Activated T-helper 2 cell treated with anti-CD3 and anti-CD28 coated beads, Interferon-gamma antibody, Interleukin-2, Interleukin-4, amounts not matched to agents 10 μg/mL and 5 μg/mL and 100 μg/mL, durations not matched to agents 14 hours and 24 hours and 36 hours (primary cell): Measurements from ENCODE around the gene SBK1. TPM values are rescaled to one million over a fixed set of nuclear protein-coding genes. Genes with fewer than 3 reads are reported as not detected.
A peak's percentile ranks its signal among the peaks of the same experiment; 100 is the strongest.

Experiments
- DNase-seq: peaks from one replicate; pipeline ENCODE4 v3.0.0; 2021; ENCODE audit warnings: low spot score
- H3K27ac Mint-ChIP-seq: one replicate; pipeline ENCODE4 v1.8.0; 2021; ENCODE audit warnings: mixed read lengths
- H3K27me3 Mint-ChIP-seq: one replicate; pipeline ENCODE4 v1.8.0; 2021; ENCODE audit warnings: low read depth, mixed read lengths
- H3K36me3 Mint-ChIP-seq: one replicate; pipeline ENCODE4 v1.8.0; 2021; ENCODE audit warnings: low read depth, mixed read lengths
- H3K4me1 Mint-ChIP-seq: one replicate; pipeline ENCODE4 v1.8.0; 2021; ENCODE audit warnings: low read depth, mixed read lengths
- H3K4me3 Mint-ChIP-seq: one replicate; pipeline ENCODE4 v1.8.0; 2021; ENCODE audit warnings: low read depth, mild to moderate bottlenecking, moderate library complexity, mixed read lengths
- H3K9me3 Mint-ChIP-seq: one replicate; pipeline ENCODE4 v1.8.0; 2021; ENCODE audit warnings: mixed read lengths
- intact Hi-C: fragments of 100-400 bp; cut with micrococcal nuclease; formaldehyde crosslinking; loops from one replicate; pipeline ENCODE4 v1.15.1; 2023
- total RNA-seq: library from RNA; stranded (reverse); gene quantifications from 2 replicates; pipeline ENCODE4 v1.2.3, GENCODE V29; 2022

The SBK1 gene
- total RNA-seq, 1 donor from 2014 or later, result 1.3 TPM

DNA sequence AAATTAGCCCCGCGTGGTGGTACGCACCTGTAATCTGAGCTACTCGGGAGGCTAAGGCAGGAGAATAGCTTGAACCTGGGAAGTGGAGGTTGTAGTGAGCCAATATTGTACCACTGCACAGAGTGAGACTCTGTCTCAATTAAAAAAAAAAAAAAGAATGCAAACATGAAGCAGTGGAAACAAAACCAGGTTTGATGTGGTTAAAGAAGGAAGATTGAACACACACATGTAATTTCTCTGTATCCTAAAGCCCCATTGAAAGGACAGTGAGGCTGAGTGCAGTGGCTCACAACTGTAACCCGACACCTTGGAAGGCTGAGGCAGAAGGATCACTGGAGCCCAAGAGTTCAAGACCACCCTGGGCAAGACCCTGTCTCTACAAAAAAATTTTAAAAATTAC lies 26.5 kb upstream of the SBK1 start:
- H3K9me3 Mint-ChIP-seq, result no peaks in the 10 kb centered on the region
- intact Hi-C loops, result no loop called here
- peaks cover 16% of the 10 kb centered on the region for H3K27me3 Mint-ChIP-seq
- no peak for DNase-seq
- H3K27ac Mint-ChIP-seq, result no peak overlapping the region
- no peaks in the 10 kb centered on the region for H3K36me3 Mint-ChIP-seq
- no peak overlapping the region for H3K4me3 Mint-ChIP-seq
- no peaks in the 10 kb centered on the region for H3K4me1 Mint-ChIP-seq

DNA sequence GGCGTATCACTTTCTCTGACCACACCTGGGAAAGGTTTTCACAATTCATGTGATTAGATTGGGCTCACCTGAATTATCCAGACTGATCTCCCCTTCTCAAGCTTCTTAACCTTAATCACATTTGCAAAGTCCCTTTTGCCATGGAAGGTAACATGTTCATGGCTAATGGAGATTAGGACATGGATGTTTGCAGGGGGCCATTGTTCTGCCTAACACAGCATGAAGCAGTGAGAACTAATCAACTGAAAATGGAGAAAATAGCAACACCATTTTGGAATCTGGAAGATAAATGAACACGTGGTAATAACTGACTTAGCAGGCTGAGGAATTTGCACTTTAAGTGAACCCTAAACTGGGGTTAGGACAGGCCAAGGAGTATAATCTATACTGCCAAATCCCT lies 25.0 kb upstream of the SBK1 start:
- Mint-ChIP-seq H3K4me1 (no peaks in the 10 kb centered on the region), H3K27ac (no peak overlapping the region), H3K36me3 (no peaks in the 10 kb centered on the region), H3K4me3 (no peak overlapping the region), H3K9me3 (peaks cover 4% of the 10 kb centered on the region), H3K27me3 (peaks cover 16% of the 10 kb centered on the region)
- intact Hi-C loops, result no loop called here
- DNase-seq, result no peak

DNA sequence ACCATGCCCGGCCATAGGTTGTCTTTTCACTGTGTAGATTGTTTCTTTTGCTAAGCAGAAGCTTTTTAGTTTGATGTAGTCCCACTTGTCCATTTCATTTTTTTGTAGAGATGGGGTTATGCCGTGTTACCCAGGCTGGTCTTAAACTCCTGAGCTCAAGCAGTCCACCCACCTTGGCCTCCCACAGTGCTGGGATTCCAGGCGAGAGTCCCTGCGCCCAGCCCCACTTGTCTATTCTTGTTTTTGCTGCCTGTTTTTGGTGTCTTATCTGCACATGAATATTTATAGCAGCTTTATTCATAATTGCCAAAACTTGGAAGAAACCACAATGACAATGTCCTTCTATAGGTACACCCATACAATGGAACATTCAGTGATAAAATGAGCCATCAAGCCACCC lies 18.8 kb upstream of the SBK1 start:
- intact Hi-C loops, result no loop called here
- H3K27me3 Mint-ChIP-seq, result peaks cover 30% of the 10 kb centered on the region
- no peaks in the 10 kb centered on the region for H3K36me3 Mint-ChIP-seq
- peaks cover 4% of the 10 kb centered on the region for H3K9me3 Mint-ChIP-seq
- no peak overlapping the region for H3K4me3 Mint-ChIP-seq
- no peak overlapping the region for H3K27ac Mint-ChIP-seq
- peaks cover 23% of the 10 kb centered on the region for H3K4me1 Mint-ChIP-seq
- DNase-seq, result no peak

DNA sequence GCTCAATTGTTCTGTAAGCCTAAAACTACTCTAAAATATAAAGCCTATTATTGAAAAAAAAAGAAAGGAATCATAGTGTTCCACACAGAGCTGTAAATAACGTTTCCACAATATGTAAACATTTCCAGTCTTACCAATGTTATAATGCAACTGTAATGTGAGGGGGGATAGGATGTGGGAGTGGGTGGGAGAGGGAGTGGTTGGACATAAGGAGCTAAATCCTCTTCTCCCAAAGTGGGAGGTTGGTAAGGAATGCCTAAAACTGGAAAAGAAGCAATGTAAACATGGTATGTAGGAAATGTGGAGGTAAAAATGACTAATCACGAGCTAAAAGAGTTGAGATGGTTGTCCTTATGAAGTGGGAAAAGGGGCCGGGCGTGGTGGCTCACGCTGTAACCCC lies 17.6 kb upstream of the SBK1 start:
- intact Hi-C loops, result no loop called here
- Mint-ChIP-seq H3K27me3 (peaks cover 30% of the 10 kb centered on the region), H3K4me3 (no peak overlapping the region), H3K36me3 (no peaks in the 10 kb centered on the region), H3K9me3 (peaks cover 4% of the 10 kb centered on the region), H3K27ac (no peak overlapping the region), H3K4me1 (peaks cover 26% of the 10 kb centered on the region)
- no peak for DNase-seq

DNA sequence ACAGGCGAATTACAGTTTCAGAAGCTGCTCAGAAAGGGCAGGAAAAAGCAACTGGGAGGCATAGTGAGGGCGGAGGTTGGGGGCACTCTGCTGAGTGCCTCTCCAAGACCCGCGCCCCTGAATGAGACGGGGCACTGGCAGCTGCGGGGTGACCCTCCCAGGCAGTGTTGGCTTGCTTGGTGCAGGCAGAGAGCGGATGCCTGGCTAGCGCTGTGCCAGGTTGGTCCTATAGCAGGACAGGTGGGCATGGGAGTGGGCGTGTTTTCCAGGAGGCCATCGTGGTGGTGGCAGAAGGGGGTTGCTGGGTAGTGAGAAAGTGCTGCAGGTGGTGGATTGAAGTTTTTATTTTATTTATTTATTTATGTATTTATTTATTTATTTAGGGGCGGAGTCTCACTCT lies 16.0 kb upstream of the SBK1 start:
- intact Hi-C loops, result loop anchor here (2.0 kb wide), 1 partner anchor 40 kb away; no protein-coding TSS in a partner anchor
- H3K9me3 Mint-ChIP-seq, result peaks cover 3% of the 10 kb centered on the region
- no peak overlapping the region for H3K27ac Mint-ChIP-seq

DNA sequence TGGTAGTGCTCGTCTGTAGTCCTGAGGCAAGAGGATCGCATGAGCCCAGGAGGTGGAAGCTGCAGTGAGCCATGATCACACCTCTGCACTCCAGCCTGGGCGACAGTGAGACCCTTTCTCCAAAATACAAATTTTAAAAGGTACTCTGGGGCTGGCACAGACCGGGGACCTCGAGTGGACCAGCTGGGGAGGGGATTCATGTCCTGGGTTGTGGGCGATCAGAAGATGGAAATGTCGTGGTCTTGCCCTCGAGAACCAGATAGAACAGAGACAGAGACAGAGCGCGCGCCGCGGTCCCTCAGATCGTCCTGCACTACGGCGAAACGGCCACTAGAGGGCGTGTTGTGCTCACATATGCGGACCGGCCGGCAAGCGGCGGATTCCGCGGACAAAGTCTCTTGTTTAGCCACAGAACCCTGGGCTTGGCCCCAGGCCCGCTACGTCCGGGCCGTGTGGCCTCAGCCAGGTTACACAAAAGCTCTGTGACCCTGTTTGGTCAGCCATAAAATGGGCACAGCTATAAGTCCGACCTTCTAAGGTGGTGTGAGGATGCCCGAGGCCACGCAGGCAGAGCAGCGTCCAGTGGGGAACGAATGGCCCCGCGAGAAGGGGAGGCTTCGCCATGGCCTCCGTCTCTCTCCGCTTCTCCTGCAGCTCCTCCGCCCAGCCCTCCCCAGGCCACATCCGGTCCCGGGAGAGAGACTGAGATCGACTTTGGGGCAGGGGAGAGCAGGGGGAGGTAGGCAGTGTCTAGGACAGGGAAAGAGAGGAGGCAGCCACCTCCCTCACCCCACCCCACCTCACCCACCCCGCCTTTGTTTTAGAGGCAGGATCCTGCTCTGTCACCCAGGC lies 14.6 kb upstream of the SBK1 start:
- peak overlapping the region; percentile 18 for H3K4me3 Mint-ChIP-seq
- no peaks in the 10 kb centered on the region for H3K36me3 Mint-ChIP-seq
- H3K4me1 Mint-ChIP-seq, result peaks cover 26% of the 10 kb centered on the region
- intact Hi-C loops, result loop anchor here (2.0 kb wide), 1 partner anchor 39 kb away; no protein-coding TSS in a partner anchor
- H3K27me3 Mint-ChIP-seq, result peaks cover 29% of the 10 kb centered on the region
- no peaks in the 10 kb centered on the region for H3K9me3 Mint-ChIP-seq
- DNase-seq, result peak; percentile 73
- peak overlapping the region; percentile 38 for H3K27ac Mint-ChIP-seq

More for the DNA sequence above, 16.0 kb upstream of the SBK1 start:
- Mint-ChIP-seq H3K4me1 (peaks cover 26% of the 10 kb centered on the region), H3K27me3 (peaks cover 30% of the 10 kb centered on the region), H3K36me3 (no peaks in the 10 kb centered on the region), H3K4me3 (peak overlapping the region; percentile 31)
- no peak for DNase-seq

DNA sequence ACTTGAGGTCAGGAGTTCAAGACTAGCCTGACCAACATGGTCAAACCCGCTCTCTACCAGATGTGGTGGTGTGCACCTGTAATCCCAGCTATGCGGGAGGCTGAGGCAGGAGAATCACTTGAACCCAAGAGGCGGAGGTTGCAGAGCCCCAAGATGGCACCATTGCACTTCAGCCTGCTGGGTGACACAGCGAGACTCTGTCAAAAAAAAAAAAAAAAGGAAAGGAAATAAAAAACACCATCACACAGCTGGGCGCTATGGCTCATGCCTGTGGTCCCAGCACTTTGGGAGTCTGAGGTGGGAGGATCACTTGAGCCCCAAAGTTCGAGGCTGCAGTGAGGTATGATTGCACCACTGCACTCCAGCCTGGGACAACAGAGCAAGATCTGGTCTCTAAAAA lies 13.3 kb upstream of the SBK1 start:
- Mint-ChIP-seq H3K9me3 (no peaks in the 10 kb centered on the region), H3K27me3 (peaks cover 23% of the 10 kb centered on the region), H3K4me1 (peaks cover 23% of the 10 kb centered on the region), H3K36me3 (no peaks in the 10 kb centered on the region), H3K4me3 (no peak overlapping the region), H3K27ac (no peak overlapping the region)
- intact Hi-C loops, result no loop called here
- no peak for DNase-seq

DNA sequence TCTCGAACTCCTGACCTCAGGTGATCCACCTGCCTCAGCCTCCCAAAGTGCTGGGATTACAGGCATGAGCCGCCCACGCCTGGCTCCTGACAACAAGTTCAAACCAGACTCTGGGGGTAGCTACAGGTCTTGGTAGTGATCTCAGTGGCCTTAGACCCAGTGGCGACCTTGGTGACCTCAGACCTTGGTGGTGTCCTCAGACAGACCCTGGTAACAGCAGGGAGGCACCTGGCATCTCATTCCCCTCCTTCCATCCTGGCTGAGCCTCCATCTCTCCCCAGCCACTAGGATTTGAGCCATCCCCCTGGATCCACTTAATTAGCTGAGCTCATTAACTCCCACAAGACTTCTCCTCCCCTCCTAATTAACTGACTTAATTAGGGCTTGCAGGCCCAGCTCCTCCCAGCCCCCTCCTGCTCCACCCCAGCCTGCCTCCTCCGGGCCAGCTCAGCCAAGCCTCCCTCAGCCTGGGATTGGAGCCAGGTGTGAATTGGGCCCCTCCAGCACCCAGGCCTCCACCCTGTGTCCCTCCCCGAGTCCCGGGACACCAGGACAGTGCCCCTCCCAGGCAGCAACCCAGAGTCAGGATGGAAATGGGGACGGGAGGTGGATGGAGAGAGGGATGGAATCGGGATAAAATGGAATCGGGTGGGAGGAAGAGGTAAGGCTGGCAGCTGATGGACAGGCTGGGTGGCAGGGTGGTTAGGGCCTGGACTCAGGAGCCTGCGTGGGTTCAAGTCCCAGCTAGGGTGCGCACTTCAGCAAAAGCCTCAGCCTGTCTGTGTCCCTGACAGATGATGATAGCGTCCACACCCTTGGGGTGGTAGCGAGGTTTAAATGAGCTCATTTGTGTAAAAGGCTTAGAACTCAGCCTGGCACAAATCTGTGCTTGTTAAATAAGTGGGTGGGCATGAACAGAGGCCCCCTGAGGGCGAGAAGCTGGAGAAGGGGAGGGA lies 11.2 kb upstream of the SBK1 start:
- H3K4me1 Mint-ChIP-seq, result peaks cover 20% of the 10 kb centered on the region
- no peak for DNase-seq
- H3K36me3 Mint-ChIP-seq, result no peaks in the 10 kb centered on the region
- no peak overlapping the region for H3K27ac Mint-ChIP-seq
- H3K4me3 Mint-ChIP-seq, result no peak overlapping the region
- intact Hi-C loops, result no loop called here
- H3K27me3 Mint-ChIP-seq, result peaks cover 5% of the 10 kb centered on the region
- H3K9me3 Mint-ChIP-seq, result no peaks in the 10 kb centered on the region

DNA sequence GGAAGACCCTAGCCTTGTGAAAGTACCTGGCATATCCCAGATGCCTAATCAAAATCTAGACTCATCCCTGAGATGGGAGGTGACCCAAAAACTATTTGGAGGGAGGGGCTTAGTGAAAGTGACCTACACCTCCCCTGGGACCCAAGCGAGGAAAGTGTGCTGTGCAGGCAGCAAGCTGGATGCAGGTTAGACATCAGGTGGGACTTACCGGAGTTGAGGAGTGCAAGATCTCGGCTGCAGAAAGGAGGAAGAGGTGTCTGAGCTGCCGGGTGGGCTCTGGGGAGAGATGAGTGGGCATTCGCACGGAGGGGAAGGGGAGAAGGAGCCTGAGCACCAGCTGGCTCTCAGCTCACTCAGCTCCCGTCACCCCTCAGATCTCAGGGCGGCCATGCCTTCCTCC lies 10.3 kb upstream of the SBK1 start:
- Mint-ChIP-seq H3K4me1 (peaks cover 15% of the 10 kb centered on the region), H3K27me3 (peaks cover 2% of the 10 kb centered on the region), H3K4me3 (no peak overlapping the region), H3K27ac (no peak overlapping the region), H3K36me3 (no peaks in the 10 kb centered on the region), H3K9me3 (no peaks in the 10 kb centered on the region)
- DNase-seq, result no peak
- intact Hi-C loops, result no loop called here

DNA sequence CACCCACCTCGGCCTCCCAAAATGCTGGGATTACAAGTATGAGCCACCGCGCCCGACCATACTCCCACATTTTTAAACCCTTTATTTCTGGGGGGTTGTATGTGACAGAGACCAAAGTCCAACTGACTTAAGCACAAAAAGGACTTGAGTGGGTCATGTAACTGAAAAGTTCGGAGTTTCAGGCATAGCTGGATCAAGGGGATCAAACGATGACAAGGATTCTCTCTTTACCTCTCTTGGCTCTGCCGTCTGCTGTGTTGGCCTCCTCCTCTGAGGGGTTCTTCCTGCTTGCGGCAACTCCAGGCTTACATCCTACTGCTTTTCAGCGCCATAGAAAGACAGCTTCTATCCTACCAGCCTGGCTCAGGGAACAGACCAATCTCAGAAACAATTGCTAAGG lies 9.2 kb upstream of the SBK1 start:
- H3K4me1 Mint-ChIP-seq, result peaks cover 7% of the 10 kb centered on the region
- H3K27ac Mint-ChIP-seq, result no peak overlapping the region
- H3K27me3 Mint-ChIP-seq, result no peaks in the 10 kb centered on the region
- DNase-seq, result no peak
- no peaks in the 10 kb centered on the region for H3K9me3 Mint-ChIP-seq
- no peaks in the 10 kb centered on the region for H3K36me3 Mint-ChIP-seq
- intact Hi-C loops, result no loop called here
- no peak overlapping the region for H3K4me3 Mint-ChIP-seq

DNA sequence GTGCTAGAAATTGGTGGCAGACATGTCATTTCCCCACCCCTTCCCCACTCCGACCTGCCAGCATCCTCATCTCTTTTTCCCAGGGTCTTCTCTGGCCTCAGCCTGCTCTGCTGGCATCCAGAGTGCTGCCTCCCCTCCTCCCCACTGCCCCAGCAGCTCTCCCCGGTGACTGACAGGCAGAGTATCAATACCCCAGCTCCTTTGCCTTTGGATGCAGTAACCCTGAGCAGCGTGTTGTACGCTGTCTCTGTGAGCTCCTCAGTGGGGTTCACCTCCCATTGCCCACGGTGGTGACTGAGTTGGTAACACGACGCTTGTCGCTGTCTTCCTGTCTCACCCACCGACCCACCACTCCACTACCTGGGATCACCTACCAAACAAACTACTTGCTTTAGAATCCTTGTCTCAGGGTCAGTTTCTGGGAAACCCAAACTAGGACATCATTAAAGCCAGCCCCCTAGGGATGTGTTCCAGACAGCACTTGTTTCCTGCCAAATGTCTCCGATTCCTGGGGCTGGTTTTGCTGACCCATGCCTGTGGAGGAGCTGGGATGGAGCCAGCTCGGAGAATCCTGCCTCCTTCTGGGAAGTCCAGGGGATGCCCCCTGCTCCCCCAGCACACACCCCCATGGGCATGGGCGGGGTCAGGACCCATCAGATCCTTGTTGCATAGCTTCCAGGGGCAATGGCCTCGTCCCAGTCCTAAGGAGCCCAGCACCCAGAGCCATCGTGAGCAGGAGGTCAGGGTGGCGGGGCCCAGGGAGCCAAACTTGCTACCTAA lies 8.3 kb upstream of the SBK1 start:
- Mint-ChIP-seq H3K27me3 (no peaks in the 10 kb centered on the region), H3K27ac (no peak overlapping the region), H3K4me1 (peaks cover 9% of the 10 kb centered on the region), H3K9me3 (no peaks in the 10 kb centered on the region), H3K36me3 (no peaks in the 10 kb centered on the region), H3K4me3 (no peak overlapping the region)
- DNase-seq, result no peak
- intact Hi-C loops, result no loop called here

DNA sequence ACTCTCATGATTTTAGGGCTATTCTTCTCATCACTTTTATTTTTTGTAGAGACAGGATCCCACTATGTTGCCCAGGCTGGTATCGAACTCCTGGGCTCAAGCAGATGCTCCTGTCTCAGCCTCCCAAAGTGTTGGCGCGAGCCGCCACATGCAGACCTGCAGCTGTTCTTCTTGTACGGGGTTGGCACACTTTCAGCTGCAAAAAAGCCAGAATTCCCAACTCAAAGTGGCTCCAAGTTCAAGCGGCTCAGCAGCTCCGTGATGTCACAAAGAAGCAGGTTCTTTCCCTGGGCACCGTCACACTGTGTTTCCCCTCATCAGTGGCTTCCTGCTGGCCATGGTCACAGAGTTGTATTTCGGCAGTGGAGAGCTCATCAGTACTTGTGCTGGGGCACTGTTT lies 6.7 kb upstream of the SBK1 start:
- intact Hi-C loops, result no loop called here
- H3K27me3 Mint-ChIP-seq, result no peaks in the 10 kb centered on the region
- no peak overlapping the region for H3K4me3 Mint-ChIP-seq
- H3K9me3 Mint-ChIP-seq, result no peaks in the 10 kb centered on the region
- peaks cover 12% of the 10 kb centered on the region for H3K4me1 Mint-ChIP-seq
- H3K36me3 Mint-ChIP-seq, result no peaks in the 10 kb centered on the region
- DNase-seq, result no peak
- H3K27ac Mint-ChIP-seq, result no peak overlapping the region
